Measurements from ENCODE around the gene WDR37. TPM values are rescaled to one million over a fixed set of nuclear protein-coding genes. Genes with fewer than 3 reads are reported as not detected.

Gene WDR37
- total RNA-seq, 6 experiments from 2014 or later = 17.0 to 22.8 (median 18.8) TPM

DNA sequence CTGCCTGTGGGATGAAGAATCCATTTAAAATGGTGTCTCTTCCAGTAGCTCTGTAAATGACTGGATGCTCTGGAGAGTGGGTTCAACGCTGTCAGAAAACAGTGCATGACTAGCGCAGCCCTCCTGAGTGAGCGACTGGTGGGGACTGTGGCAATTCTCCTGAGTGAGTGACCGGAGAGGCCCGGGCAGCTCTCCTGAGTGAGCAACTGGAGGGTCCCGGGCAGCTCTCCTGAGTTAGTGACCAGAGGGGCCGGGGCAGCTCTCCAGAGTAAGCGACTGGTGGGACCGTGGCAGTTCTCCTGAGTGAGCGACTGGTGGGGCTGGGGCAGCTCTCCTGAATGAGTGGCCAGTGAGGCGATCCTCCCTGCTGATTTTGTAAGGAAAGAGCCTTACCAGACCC is 85.5 kb downstream of the WDR37 start:
- H3K4me1 Mint-ChIP-seq (ENCODE audit: low read depth) = no peaks in the 10 kb centered on the region
- H3K27me3 Mint-ChIP-seq (ENCODE audit: insufficient read depth) = peaks cover 21% of the 10 kb centered on the region
- no peak overlapping the region for H3K4me3 Mint-ChIP-seq
- no peak for DNase-seq
- peaks cover 10% of the 10 kb centered on the region; the same call in 1 of the 2 replicates for H3K36me3 Mint-ChIP-seq (ENCODE audit: low read depth)
- peaks cover 9% of the 10 kb centered on the region for H3K9me3 Mint-ChIP-seq
- TF ChIP-seq, protein P1, sequence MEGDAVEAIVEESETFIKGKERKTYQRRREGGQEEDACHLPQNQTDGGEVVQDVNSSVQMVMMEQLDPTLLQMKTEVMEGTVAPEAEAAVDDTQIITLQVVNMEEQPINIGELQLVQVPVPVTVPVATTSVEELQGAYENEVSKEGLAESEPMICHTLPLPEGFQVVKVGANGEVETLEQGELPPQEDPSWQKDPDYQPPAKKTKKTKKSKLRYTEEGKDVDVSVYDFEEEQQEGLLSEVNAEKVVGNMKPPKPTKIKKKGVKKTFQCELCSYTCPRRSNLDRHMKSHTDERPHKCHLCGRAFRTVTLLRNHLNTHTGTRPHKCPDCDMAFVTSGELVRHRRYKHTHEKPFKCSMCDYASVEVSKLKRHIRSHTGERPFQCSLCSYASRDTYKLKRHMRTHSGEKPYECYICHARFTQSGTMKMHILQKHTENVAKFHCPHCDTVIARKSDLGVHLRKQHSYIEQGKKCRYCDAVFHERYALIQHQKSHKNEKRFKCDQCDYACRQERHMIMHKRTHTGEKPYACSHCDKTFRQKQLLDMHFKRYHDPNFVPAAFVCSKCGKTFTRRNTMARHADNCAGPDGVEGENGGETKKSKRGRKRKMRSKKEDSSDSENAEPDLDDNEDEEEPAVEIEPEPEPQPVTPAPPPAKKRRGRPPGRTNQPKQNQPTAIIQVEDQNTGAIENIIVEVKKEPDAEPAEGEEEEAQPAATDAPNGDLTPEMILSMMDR (IDR thresholded peaks at IDR 0.05) = no peak
- H3K27ac Mint-ChIP-seq = no peak overlapping the region

DNA sequence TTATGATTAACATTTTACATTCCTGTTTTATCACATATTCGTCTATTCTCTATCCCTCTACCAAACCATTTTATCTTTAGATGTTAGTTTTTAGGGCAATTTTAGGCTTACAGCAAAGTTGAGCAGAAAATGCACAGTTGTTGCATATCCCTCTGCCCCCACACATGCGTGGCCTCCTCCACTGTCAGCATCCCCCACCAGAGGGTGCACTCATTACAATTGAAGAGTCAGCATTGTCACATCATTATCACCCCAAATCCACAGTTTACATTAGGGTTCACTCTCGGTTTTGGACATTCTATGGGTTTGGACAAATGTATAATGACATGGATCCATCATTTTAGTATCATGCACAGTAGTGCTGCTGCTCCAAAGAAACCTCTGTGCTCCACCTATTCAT is 86.4 kb downstream of the WDR37 start:
- Mint-ChIP-seq H3K4me3 (no peak overlapping the region), H3K4me1 (ENCODE audit: low read depth) (no peaks in the 10 kb centered on the region), H3K9me3 (peaks cover 14% of the 10 kb centered on the region), H3K36me3 (ENCODE audit: low read depth) (peaks cover 14% of the 10 kb centered on the region; the same call in 1 of the 2 replicates), H3K27ac (no peak overlapping the region), H3K27me3 (ENCODE audit: insufficient read depth) (peaks cover 18% of the 10 kb centered on the region)
- TF ChIP-seq, protein P1 (IDR thresholded peaks at IDR 0.05) = peak; percentile 63
- DNase-seq = no peak

DNA sequence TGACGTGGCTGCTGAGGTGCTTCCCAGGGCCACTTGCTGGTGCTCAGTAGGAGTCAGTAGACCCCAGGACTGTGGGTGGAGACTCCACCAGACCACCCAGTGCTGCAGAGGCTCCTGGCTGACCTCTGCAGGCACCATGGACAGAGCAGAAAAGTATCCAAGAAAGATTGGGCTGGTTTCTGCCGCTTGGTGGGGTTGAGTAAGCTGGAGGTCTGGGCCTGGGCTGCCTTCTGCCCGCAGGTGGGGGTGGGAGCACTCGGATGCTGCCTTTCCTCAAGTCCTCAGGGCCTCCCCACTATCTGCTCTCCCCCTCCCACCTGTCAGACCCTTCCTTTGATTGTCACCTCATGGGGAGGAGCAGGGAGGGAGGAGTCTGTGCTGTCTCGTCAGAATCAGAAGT is 91.6 kb downstream of the WDR37 start:
- Mint-ChIP-seq H3K36me3 (ENCODE audit: low read depth) (peaks cover 7% of the 10 kb centered on the region; the same call in 1 of the 2 replicates), H3K9me3 (peaks cover 9% of the 10 kb centered on the region), H3K27me3 (ENCODE audit: insufficient read depth) (peaks cover 24% of the 10 kb centered on the region), H3K4me3 (no peak overlapping the region), H3K4me1 (ENCODE audit: low read depth) (0 out of 2 replicates have a peak, but pooled peaks cover 6% of the 10 kb centered on the region), H3K27ac (no peak overlapping the region)
- TF ChIP-seq, protein P1 (IDR thresholded peaks at IDR 0.05) = no peak
- DNase-seq = no peak

DNA sequence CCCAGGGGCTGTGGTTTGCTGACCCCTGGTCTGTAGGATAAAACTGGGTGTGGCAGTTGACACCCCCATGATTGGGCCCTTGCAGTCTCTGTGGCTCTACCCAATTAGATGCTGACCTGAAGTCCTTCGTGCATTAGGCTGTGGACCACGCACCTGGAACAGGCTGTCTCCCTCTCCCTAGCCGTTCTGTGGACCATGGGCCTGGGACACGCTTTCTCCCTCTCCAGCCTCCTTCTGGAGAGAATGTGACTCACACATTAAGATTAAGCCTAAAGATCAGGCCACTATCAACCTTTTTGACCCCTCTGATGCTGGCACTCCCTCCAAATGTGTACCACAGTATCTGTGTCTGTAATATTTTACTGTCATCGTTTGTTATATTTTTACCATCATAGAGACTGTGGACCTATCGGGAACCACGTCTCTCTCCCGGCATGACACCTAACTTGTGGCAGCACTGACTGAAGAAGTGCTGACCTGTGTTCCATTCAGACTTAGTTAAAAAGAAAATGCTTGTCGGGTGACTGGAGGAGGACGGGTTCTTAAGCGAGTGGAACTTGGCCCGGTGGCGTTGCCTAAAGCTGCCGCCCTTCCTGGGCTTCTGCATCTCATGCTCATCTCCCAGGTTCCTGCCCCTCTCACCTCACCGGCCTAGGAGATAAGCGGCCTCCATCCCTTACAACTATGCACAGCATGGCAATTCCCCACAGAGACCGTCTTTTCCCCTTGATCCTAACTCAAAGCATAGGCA is 92.8 kb downstream of the WDR37 start:
- H3K4me3 Mint-ChIP-seq = no peak overlapping the region
- 0 out of 2 replicates have a peak, but pooled peaks cover 6% of the 10 kb centered on the region for H3K4me1 Mint-ChIP-seq (ENCODE audit: low read depth)
- H3K27ac Mint-ChIP-seq = no peak overlapping the region
- H3K9me3 Mint-ChIP-seq = peaks cover 9% of the 10 kb centered on the region
- no peak for DNase-seq
- peaks cover 7% of the 10 kb centered on the region; the same call in 1 of the 2 replicates for H3K36me3 Mint-ChIP-seq (ENCODE audit: low read depth)
- H3K27me3 Mint-ChIP-seq (ENCODE audit: insufficient read depth) = peaks cover 25% of the 10 kb centered on the region
- TF ChIP-seq, protein P1 (IDR thresholded peaks at IDR 0.05) = no peak

DNA sequence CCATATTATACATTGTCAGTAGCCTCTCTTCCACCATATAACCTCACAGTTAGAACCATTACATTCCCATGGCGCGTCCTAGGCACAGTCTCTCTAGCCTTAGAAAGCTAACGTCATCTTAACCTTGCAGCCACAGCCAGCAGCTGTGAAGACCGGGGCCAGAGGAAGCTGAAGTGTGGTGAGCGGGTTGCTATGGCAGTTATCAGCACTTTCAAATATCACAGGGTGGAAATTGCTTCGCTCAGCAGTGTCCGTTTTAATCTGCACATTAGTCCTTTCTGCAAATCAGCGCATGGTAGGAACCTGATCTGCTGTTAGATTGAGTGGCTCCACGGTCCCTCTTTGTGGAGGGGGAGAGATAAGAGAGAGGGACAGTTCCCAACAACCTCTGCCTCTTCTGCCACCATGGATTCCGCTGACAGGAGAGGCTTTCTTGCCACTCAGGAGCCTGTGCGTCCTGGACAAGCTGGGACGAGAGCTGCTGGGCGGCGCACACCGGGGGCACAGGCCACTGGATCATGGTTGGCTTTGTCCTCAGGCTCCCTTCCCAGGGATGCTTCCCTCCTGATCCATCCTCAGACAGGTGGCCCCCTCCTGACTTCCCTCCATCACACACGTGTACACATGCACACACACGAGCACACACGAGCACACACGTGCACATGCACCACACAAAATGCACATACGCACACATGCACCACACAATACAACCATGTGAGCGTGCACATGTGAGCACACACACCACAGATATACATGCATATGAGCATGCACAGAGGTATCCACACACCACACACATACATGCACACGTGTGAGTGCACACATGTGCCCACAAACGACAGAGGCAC is 93.8 kb downstream of the WDR37 start:
- Mint-ChIP-seq H3K27ac (no peak overlapping the region), H3K4me1 (ENCODE audit: low read depth) (0 out of 2 replicates have a peak, but pooled peaks cover 6% of the 10 kb centered on the region), H3K9me3 (peaks cover 9% of the 10 kb centered on the region), H3K27me3 (ENCODE audit: insufficient read depth) (peaks cover 29% of the 10 kb centered on the region), H3K36me3 (ENCODE audit: low read depth) (peaks cover 7% of the 10 kb centered on the region; the same call in 1 of the 2 replicates), H3K4me3 (no peak overlapping the region)
- no peak for DNase-seq
- TF ChIP-seq, protein P1 (IDR thresholded peaks at IDR 0.05) = no peak
